OCI-LY7 (cell line): ENCODE results near the gene AMPD2. TPM values are rescaled to one million over a fixed set of nuclear protein-coding genes. Genes with fewer than 3 reads are reported as not detected.
"Not testable (repeated sequence)": the region's sequence is repeated elsewhere in the genome, so short reads cannot be mapped to it uniquely, and the experiment has no call there.

Experiments used
- BruUV-seq: library from RNA; stranded (reverse); fragments of 400-500 nt; replicated peaks from 2 replicates; lab custom pipeline; 2021; lab: Mats Ljungman, UMichigan
- CTCF ChIA-PET: fragments of 300-600 bp; sonication (Branson Sonifier 250); formaldehyde crosslinking; loops from one replicate; lab custom pipeline; 2022; ENCODE audit warnings: antibody characterized with exemption; ENCODE audit not compliant: unreplicated experiment; lab: Charles Lee
- POLR2A ChIA-PET: fragments of 300-600 bp; sonication (Branson Sonifier 250); formaldehyde crosslinking; loops from one replicate; lab custom pipeline; 2022; ENCODE audit warnings: antibody characterized with exemption; lab: Charles Lee
- DNase-seq: peaks from one replicate; pipeline ENCODE4 v3.0.0-alpha.2; 2015; ENCODE audit warnings: low spot score
- H2AFZ ChIP-seq: fragments of 200-600 bp; sonication (generic), shearing (Covaris generic); 2 replicates; pipeline ENCODE4 v1.6.1; 2014; ENCODE audit warnings: mild to moderate bottlenecking, antibody characterized with exemption, low read length, moderate library complexity
- H3K27ac ChIP-seq: fragments of 200-600 bp; sonication (generic); 2 replicates; pipeline ENCODE4 v1.5.1; 2014; ENCODE audit warnings: mixed run types, low read depth, mild to moderate bottlenecking, moderate library complexity, low read length, inconsistent platforms; ENCODE audit not compliant: poor library complexity, severe bottlenecking
- H3K36me3 ChIP-seq: fragments of 200-600 bp; sonication (generic); 2 replicates; pipeline ENCODE4 v1.6.1; 2014; ENCODE audit warnings: mild to moderate bottlenecking, antibody characterized with exemption, low read length, moderate library complexity, mixed read lengths; ENCODE audit not compliant: insufficient read depth
- H3K4me1 ChIP-seq: fragments of 200-600 bp; sonication (generic); 2 replicates; pipeline ENCODE4 v1.5.1; 2014; ENCODE audit warnings: mild to moderate bottlenecking, low read length; ENCODE audit not compliant: insufficient read depth, poor library complexity, severe bottlenecking
- H3K4me2 ChIP-seq: fragments of 200-600 bp; sonication (generic); 2 replicates; pipeline ENCODE4 v1.6.1; 2014; ENCODE audit warnings: mild to moderate bottlenecking, low read length
- H3K4me3 ChIP-seq: fragments of 200-600 bp; sonication (generic); 2 replicates; pipeline ENCODE4 v1.5.1; 2014; ENCODE audit warnings: mild to moderate bottlenecking, low read depth, low read length; ENCODE audit not compliant: poor library complexity, severe bottlenecking
- H3K79me2 ChIP-seq: fragments of 200-600 bp; sonication (generic); 2 replicates; pipeline ENCODE4 v1.6.1; 2016; ENCODE audit warnings: low read depth, mild to moderate bottlenecking, low read length, moderate library complexity, mixed read lengths; ENCODE audit not compliant: insufficient read depth
- H3K9me2 ChIP-seq: fragments of 200-600 bp; sonication (generic); 2 replicates; pipeline ENCODE4 v1.6.1; 2016; ENCODE audit warnings: mild to moderate bottlenecking, low read length, mixed read lengths; ENCODE audit not compliant: insufficient read depth
- H3K9me3 ChIP-seq: fragments of 200-600 bp; sonication (generic); 2 replicates; pipeline ENCODE4 v1.6.1; 2014; ENCODE audit warnings: mild to moderate bottlenecking, mixed run types, low read length, mixed read lengths
- H4K20me1 ChIP-seq: fragments of 200-600 bp; sonication (generic); 2 replicates; pipeline ENCODE4 v1.6.1; 2014; ENCODE audit warnings: mild to moderate bottlenecking, antibody characterized with exemption, low read length, moderate library complexity, mixed read lengths; ENCODE audit not compliant: insufficient read depth
- intact Hi-C: fragments of 100-400 bp; cut with micrococcal nuclease; formaldehyde crosslinking; loops from one replicate; pipeline ENCODE4 v1.10.0; 2022; ENCODE audit not compliant: unreplicated experiment
- small RNA-seq: library from RNA; depleted of rRNA; stranded (forward); fragments of <200 nt; gene quantifications from one replicate; pipeline ENCODE3, GENCODE V24; 2014
- total RNA-seq, 2 experiments: library from RNA; depleted of rRNA in 1 of 2; stranded (reverse); fragments of >200 nt in 1 of 2; shearing (Covaris generic) in 1 of 2; gene quantifications; 2 replicates each; pipeline ENCODE4 v1.2.3, GENCODE V29; 2014 to 2022
- TF ChIP-seq, protein P1 (sequence below): fragments of 200-600 bp; sonication (generic); conservative IDR thresholded peaks from 2 replicates; pipeline ENCODE4 v1.5.1; 2014; ENCODE audit warnings: mild to moderate bottlenecking, antibody characterized with exemption, low read length, moderate library complexity, mixed read lengths

The AMPD2 gene
- total RNA-seq, 2 experiments from 2014 or later = 51.8 to 66.2 TPM

DNA sequence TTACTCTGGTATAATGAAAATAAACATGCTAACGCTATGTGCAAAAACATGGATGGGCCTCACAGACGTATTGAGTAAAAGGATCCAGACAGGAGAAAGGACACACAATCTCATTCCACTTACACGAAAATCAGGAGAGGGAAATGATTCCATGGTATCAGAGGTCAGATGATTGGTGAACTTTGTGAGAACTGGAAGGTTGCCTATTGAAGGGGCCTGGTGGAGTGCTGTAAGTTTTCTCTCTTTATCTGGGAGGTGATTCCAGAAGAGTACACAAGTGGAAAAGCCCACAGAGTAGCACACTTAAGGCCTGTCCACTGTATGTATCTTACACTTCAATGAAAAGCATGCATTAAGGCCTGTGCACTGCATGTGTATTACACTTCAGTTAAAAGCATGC lies 57.8 kb downstream of the AMPD2 start:
- H3K9me3 ChIP-seq = no peaks in the 10 kb centered on the region
- no peak overlapping the region for H3K27ac ChIP-seq
- H4K20me1 ChIP-seq = no peaks in the 10 kb centered on the region
- CTCF ChIA-PET = no interaction called here
- no peaks in the 10 kb centered on the region for H3K9me2 ChIP-seq
- no peak overlapping the region for H3K4me3 ChIP-seq
- no peak overlapping the region for H2AFZ ChIP-seq
- intact Hi-C loops = no loop called here
- no peak overlapping the region for H3K4me2 ChIP-seq
- H3K79me2 ChIP-seq = no peaks in the 10 kb centered on the region
- TF ChIP-seq, protein P1, sequence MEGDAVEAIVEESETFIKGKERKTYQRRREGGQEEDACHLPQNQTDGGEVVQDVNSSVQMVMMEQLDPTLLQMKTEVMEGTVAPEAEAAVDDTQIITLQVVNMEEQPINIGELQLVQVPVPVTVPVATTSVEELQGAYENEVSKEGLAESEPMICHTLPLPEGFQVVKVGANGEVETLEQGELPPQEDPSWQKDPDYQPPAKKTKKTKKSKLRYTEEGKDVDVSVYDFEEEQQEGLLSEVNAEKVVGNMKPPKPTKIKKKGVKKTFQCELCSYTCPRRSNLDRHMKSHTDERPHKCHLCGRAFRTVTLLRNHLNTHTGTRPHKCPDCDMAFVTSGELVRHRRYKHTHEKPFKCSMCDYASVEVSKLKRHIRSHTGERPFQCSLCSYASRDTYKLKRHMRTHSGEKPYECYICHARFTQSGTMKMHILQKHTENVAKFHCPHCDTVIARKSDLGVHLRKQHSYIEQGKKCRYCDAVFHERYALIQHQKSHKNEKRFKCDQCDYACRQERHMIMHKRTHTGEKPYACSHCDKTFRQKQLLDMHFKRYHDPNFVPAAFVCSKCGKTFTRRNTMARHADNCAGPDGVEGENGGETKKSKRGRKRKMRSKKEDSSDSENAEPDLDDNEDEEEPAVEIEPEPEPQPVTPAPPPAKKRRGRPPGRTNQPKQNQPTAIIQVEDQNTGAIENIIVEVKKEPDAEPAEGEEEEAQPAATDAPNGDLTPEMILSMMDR = no peak
- H3K36me3 ChIP-seq = no peaks in the 10 kb centered on the region
- POLR2A ChIA-PET = interaction anchor here (0.6 kb wide), 1 partner anchor 36 kb away, joined by 3 read pairs; no protein-coding TSS in a partner anchor
- H3K4me1 ChIP-seq = no peaks in the 10 kb centered on the region
- BruUV-seq = no TSS peak
- DNase-seq = no peak

DNA sequence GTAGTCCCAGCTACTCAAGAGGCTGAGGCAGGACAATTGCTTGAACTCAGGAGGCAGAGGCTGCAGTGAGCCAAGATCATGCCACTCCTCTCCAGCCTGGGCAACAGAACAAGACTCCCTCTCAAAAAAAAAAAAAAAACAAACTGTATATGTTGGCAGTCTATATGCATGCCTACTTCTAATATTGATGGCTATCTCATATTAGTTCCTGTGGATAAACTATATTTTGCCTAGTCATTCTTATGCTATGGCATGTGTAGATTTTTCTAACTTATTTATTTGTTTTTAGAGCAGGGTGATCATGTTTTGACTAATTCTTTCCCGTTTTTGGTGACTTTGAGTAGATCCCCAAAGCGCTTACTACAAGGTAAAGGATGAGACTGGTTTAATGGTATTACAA lies 59.0 kb downstream of the AMPD2 start:
- H3K4me1 ChIP-seq, CTCF ChIA-PET, H4K20me1 ChIP-seq, intact Hi-C loops, H3K4me2 ChIP-seq, H3K27ac ChIP-seq, H2AFZ ChIP-seq, H3K4me3 ChIP-seq, POLR2A ChIA-PET, BruUV-seq, H3K9me3 ChIP-seq, H3K79me2 ChIP-seq, H3K36me3 ChIP-seq, DNase-seq, H3K9me2 ChIP-seq: not testable (repeated sequence)

Small RNAs within 50 kb of the gene (small RNA-seq; reads per million reads assigned to genes)
- not detected for gene RNU6V

Other genes with a start within 250 kb of the AMPD2 start
- gene SORT1, start 221.9 kb upstream of the AMPD2 start, total RNA-seq (2014; rRNA removed; shearing (Covaris generic)) = 16.2 and 21.8 TPM in 2 replicates
- 40.8 and 45.5 TPM in 2 replicates for gene SORT1, start 221.9 kb upstream of the AMPD2 start, total RNA-seq (2022)
- 46.3 and 53.3 TPM in 2 replicates for gene PSMA5, start 193.4 kb upstream of the AMPD2 start, total RNA-seq (2014; rRNA removed; shearing (Covaris generic))
- gene PSMA5, start 193.4 kb upstream of the AMPD2 start, total RNA-seq (2022) = 141 and 152 TPM in 2 replicates
- gene SYPL2, start 153.3 kb upstream of the AMPD2 start, total RNA-seq (2014; rRNA removed; shearing (Covaris generic)) = not detected in 2 replicates
- gene SYPL2, start 153.3 kb upstream of the AMPD2 start, total RNA-seq (2022) = not detected in 2 replicates
- 6.5 and 13.1 TPM in 2 replicates for gene ATXN7L2, start 135.9 kb upstream of the AMPD2 start, total RNA-seq (2014; rRNA removed; shearing (Covaris generic))
- 8.2 and 9.6 TPM in 2 replicates for gene ATXN7L2, start 135.9 kb upstream of the AMPD2 start, total RNA-seq (2022)
- gene CYB561D1, start 125.7 kb upstream of the AMPD2 start, total RNA-seq (2014; rRNA removed; shearing (Covaris generic)) = 5.8 and 6.2 TPM in 2 replicates
- 10.5 and 11.3 TPM in 2 replicates for gene CYB561D1, start 125.7 kb upstream of the AMPD2 start, total RNA-seq (2022)
- gene AMIGO1, start 110.1 kb upstream of the AMPD2 start, total RNA-seq (2014; rRNA removed; shearing (Covaris generic)) = 0.16 and 0.33 TPM in 2 replicates
- gene AMIGO1, start 110.1 kb upstream of the AMPD2 start, total RNA-seq (2022) = 0.15 and 0.17 TPM in 2 replicates
- not detected in 2 replicates for gene GPR61, start 80.0 kb upstream of the AMPD2 start, total RNA-seq (2014; rRNA removed; shearing (Covaris generic))
- gene GPR61, start 80.0 kb upstream of the AMPD2 start, total RNA-seq (2022) = not detected in 2 replicates
- gene GNAI3, start 71.2 kb upstream of the AMPD2 start, total RNA-seq (2014; rRNA removed; shearing (Covaris generic)) = 3.8 and 4.1 TPM in 2 replicates
- gene GNAI3, start 71.2 kb upstream of the AMPD2 start, total RNA-seq (2022) = 5.4 and 6.1 TPM in 2 replicates
- not detected in 2 replicates for gene GNAT2, start 221 bp upstream of the AMPD2 start, total RNA-seq (2014; rRNA removed; shearing (Covaris generic))
- gene GNAT2, start 221 bp upstream of the AMPD2 start, total RNA-seq (2022) = 1.3 and 2.0 TPM in 2 replicates
- gene GSTM4, start 36.3 kb downstream of the AMPD2 start, total RNA-seq (2014; rRNA removed; shearing (Covaris generic)) = 3.4 and 6.0 TPM in 2 replicates
- gene GSTM4, start 36.3 kb downstream of the AMPD2 start, total RNA-seq (2022) = 6.8 and 8.0 TPM in 2 replicates
- 0.38 and 1.4 TPM in 2 replicates for gene GSTM2, start 48.2 kb downstream of the AMPD2 start, total RNA-seq (2014; rRNA removed; shearing (Covaris generic))
- gene GSTM2, start 48.2 kb downstream of the AMPD2 start, total RNA-seq (2022) = 0.76 and 0.89 TPM in 2 replicates
- gene GSTM1, start 68.0 kb downstream of the AMPD2 start, total RNA-seq (2014; rRNA removed; shearing (Covaris generic)) = not detected in 2 replicates
- gene GSTM1, start 68.0 kb downstream of the AMPD2 start, total RNA-seq (2022) = not detected in 2 replicates
- gene GSTM5, start 92.4 kb downstream of the AMPD2 start, total RNA-seq (2014; rRNA removed; shearing (Covaris generic)) = not detected in 2 replicates
- gene GSTM5, start 92.4 kb downstream of the AMPD2 start, total RNA-seq (2022) = not detected in 2 replicates
- gene GSTM3, start 121.2 kb downstream of the AMPD2 start, total RNA-seq (2014; rRNA removed; shearing (Covaris generic)) = not detected in 2 replicates
- not detected in 2 replicates for gene GSTM3, start 121.2 kb downstream of the AMPD2 start, total RNA-seq (2022)
- gene EPS8L3, start 144.1 kb downstream of the AMPD2 start, total RNA-seq (2014; rRNA removed; shearing (Covaris generic)) = not detected in 2 replicates
- not detected in 2 replicates for gene EPS8L3, start 144.1 kb downstream of the AMPD2 start, total RNA-seq (2022)